Subcutaneous abdominal adipose tissue (tissue), 5 donors: ENCODE measurements around the gene MTERF1.
A peak's percentile ranks its signal among the peaks of the same experiment; 100 is the strongest.

Source experiments
- H3K27ac ChIP-seq: one replicate; pipeline ENCODE4 v1.7.0; 2013; ENCODE audit warnings: low read depth, mild to moderate bottlenecking, inconsistent platforms, low read length, moderate library complexity
- H3K27me3 ChIP-seq, 5 donors: one replicate each; pipeline ENCODE4 v1.7.0; 2013; ENCODE audit warnings: low read length in 5 of 5, inconsistent platforms in 1 of 5; ENCODE audit not compliant: control insufficient read depth in 5 of 5, insufficient read depth in 4 of 5
- H3K36me3 ChIP-seq, 5 donors: one replicate each; pipeline ENCODE4 v1.7.0; 2013; ENCODE audit warnings: low read length in 5 of 5; ENCODE audit not compliant: control insufficient read depth in 5 of 5, insufficient read depth in 5 of 5
- H3K4me1 ChIP-seq, 5 donors: one replicate each; pipeline ENCODE4 v1.7.0; 2013; ENCODE audit warnings: low read length in 5 of 5, mild to moderate bottlenecking in 3 of 5, moderate library complexity in 1 of 5; ENCODE audit not compliant: control insufficient read depth in 5 of 5, insufficient read depth in 5 of 5
- H3K4me3 ChIP-seq, 5 donors: one replicate each; pipeline ENCODE4 v1.7.0; 2013; ENCODE audit warnings: low read length in 5 of 5, low read depth in 1 of 5
- H3K9ac ChIP-seq, 5 donors: one replicate each; pipeline ENCODE4 v1.7.0; 2013; ENCODE audit warnings: low read length in 5 of 5, mild to moderate bottlenecking in 4 of 5, moderate library complexity in 3 of 5
- H3K9me3 ChIP-seq, 5 donors: one replicate each; pipeline ENCODE4 v1.7.0; 2013; ENCODE audit warnings: low read length in 5 of 5; ENCODE audit not compliant: control insufficient read depth in 5 of 5
- donor health status: healthy.
- donor health status: healthy.
- donor health status: healthy.
- donor health status: healthy.
- donor health status: healthy.

MTERF1 gene

DNA sequence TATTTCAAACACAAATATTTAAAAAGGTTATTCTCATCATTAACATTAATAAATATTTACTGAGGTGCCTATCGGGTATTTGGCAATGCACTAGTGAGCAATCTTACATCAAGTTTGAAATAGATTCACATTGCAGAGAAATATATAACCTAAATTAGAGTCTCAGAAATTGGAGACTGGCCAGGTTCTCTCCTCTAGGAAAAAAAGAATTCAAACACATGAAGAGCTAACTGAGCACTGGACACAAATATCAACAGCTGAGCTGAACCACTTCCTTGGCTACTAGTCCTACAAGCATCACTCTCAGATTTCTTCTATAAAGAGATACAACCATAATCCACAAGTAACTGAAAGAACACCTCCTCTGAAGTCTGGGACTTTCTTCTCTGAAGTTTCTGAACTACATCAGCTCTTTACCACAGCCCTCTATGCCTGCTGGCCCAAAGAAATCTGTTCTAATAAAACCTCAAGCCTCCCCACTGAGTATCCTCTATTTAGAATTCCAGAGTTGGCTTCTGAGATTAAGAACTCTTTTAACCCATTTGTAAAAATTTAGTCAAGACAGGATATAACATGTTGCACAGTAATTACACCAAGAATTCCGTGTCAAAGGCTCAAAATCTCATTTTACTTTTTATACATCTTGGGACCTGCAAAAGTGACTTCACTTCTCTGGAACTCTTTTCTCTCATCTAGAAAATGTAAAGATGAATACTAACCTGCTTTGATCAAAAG is 45.2 kb downstream of the MTERF1 start:
- Histone ChIP-seq H3K27ac (no peak overlapping the region), H3K27me3 (no peaks in the 10 kb centered on the region), H3K4me1 (no peaks in the 10 kb centered on the region), H3K9me3 (no peaks in the 10 kb centered on the region), H3K9ac (no peak overlapping the region), H3K36me3 (no peaks in the 10 kb centered on the region), H3K4me3 (no peak overlapping the region)

DNA sequence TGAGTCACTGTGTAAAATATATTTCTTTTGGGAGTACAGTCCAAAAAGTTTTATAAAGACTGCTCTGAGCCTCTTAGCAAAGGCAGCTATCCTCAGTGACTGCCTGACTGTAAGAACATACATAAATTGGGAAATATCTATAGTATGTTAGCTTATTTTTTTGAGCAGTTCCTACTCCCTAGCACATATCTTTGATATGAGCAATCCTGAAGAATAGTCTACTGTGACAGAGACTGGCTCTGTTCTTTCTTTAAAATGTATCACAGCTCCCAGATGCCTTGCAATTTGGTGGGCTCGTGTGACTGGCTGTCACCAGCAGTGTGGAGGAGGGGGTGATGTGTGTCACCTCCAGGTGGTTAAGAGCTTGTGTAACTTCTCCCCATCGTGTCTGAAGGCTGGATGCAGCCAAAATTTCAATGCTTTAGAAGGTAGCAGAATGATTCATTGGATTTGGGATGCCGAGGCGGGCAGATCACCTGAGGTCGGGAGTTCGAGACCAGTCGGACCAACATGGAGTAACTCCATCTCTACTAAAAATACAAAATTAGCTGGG is 47.9 kb downstream of the MTERF1 start:
- Histone ChIP-seq H3K27me3 (no peaks in the 10 kb centered on the region), H3K36me3 (no peaks in the 10 kb centered on the region), H3K9ac (no peak overlapping the region), H3K4me1 (no peaks in the 10 kb centered on the region), H3K27ac (no peak overlapping the region), H3K9me3 (no peaks in the 10 kb centered on the region), H3K4me3 (no peak overlapping the region)

DNA sequence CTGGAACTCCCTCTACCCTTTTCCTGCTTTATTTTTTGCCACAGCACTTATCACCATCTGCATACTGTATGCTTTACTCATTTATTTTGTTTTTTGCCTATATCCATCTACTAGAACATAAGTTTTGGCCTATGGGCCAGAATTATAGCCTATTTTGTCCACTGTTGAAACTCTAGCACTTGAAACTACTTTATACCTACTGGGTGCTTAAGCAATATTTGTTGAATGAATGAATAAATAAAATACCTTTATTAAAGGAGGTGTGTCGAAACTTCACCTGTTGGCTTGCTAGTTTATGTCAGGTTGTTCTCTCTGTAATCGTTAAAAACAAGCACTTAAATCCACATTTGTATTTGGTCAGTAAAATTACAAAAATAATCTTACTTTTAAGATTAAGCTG is 53.3 kb downstream of the MTERF1 start:
- peaks cover 0 to 15% (median 14%) of the 10 kb centered on the region in 5 donors for H3K4me1 ChIP-seq
- H3K27ac ChIP-seq, result no peak overlapping the region

DNA sequence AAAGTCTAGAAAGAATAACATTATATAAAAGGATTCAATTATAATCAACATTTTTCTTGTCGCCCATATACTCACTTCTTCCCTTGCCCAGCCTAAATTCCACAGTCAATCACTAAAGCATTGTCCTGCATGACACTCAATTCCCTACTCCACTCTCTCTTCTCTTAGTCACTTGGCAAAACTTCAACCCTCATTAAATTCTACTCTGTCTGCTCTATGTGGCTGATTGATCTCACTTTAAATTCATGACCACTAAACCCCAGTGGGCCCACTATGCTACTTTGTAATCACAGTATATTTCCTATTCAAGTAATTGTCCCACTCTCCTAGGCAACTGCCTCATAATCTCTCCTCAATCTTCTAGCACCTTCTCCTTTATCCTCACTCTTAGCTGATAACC is 54.1 kb downstream of the MTERF1 start:
- no peak overlapping the region for H3K27ac ChIP-seq
- H3K36me3 ChIP-seq, result no peaks in the 10 kb centered on the region
- no peak overlapping the region for H3K9ac ChIP-seq
- no peaks in the 10 kb centered on the region for H3K9me3 ChIP-seq
- no peaks in the 10 kb centered on the region for H3K27me3 ChIP-seq
- peaks cover 0 to 15% (median 14%) of the 10 kb centered on the region in 5 donors for H3K4me1 ChIP-seq
- no peak overlapping the region for H3K4me3 ChIP-seq

More for the DNA sequence above, 53.3 kb downstream of the MTERF1 start:
- H3K27me3 ChIP-seq, result no peaks in the 10 kb centered on the region
- H3K9me3 ChIP-seq, result no peaks in the 10 kb centered on the region
- H3K36me3 ChIP-seq, result no peaks in the 10 kb centered on the region
- H3K9ac ChIP-seq, result no peak overlapping the region
- no peak overlapping the region for H3K4me3 ChIP-seq

DNA sequence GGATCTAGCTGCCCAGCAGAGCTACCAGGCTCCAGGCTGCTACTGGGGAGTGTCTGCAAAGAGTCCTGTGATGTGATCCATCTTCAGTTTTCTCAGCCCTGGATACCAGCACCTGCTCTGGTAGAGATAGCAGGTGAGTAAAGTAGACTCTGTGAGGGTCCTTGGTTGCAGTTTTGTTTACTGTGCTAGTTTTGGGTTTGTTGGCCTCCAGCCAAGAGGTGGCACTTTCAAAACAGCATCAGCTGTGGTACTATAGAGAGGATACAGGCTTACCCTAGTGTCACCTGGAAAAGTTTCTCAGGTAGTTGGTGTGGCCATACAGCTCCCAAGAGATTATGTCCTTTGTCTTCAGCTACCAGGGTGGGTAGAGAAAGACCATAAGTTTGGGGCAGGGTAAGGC is 56.3 kb downstream of the MTERF1 start:
- H3K36me3 ChIP-seq, result no peaks in the 10 kb centered on the region
- peaks cover 0 to 15% (median 14%) of the 10 kb centered on the region in 5 donors for H3K4me1 ChIP-seq
- no peaks in the 10 kb centered on the region for H3K27me3 ChIP-seq
- no peak overlapping the region for H3K27ac ChIP-seq
- peak overlapping the region in 1 of 5 donors; percentile 62 for H3K9ac ChIP-seq
- H3K9me3 ChIP-seq, result no peaks in the 10 kb centered on the region
- peak overlapping the region in 2 of 5 donors; percentile 16 to 35 for H3K4me3 ChIP-seq
